Spleen (tissue), 7 donors: ENCODE data around the gene CCNL2.

ENCODE experiments used
- CTCF ChIP-seq, 11 experiments: fragments of 200-600 bp in 7 of 11; fragments of 450-650 bp in 4 of 11; sonication (generic) in 4 of 11; IDR thresholded peaks in 8 of 11; conservative IDR thresholded peaks in 3 of 11; 1 replicate in 7 of 11; 2 replicates in 4 of 11; pipeline versions ENCODE4 v1.4.0 to v1.8.0; 2016 to 2021; ENCODE audit warnings: antibody characterized with exemption in 11 of 11, inconsistent platforms in 4 of 11, mild to moderate bottlenecking in 1 of 11
- POLR2A ChIP-seq, 3 donors: fragments of 450-650 bp; IDR thresholded peaks; one replicate each; pipeline ENCODE4 v1.5.1; 2017; ENCODE audit warnings: antibody characterized with exemption in 3 of 3, mild to moderate bottlenecking in 1 of 3
- POLR2AphosphoS5 ChIP-seq, 3 donors: sonication (generic); formaldehyde crosslinking; IDR thresholded peaks; one replicate each; pipeline ENCODE4 v1.5.1; 2017; ENCODE audit warnings: antibody characterized with exemption in 3 of 3
- donor health status: DM: no; HTN: no; CAD: no; lungs with moderate emphysema.
- donor health status: DM: no; HTN: no; CAD: no.
- donor health status: DM: no; HTN: no; CAD: no.

GRCh38 chr1:1381294-1381693, 17.8 kb downstream of the CCNL2 start:
- no peak for TF ChIP-seq POLR2A (IDR thresholded peaks at IDR 0.05)
- no peak for TF ChIP-seq CTCF (IDR thresholded peaks at IDR 0.05 in 8 of 11, conservative IDR thresholded peaks at IDR 0.05 in 3 of 11)
- TF ChIP-seq POLR2AphosphoS5 (IDR thresholded peaks at IDR 0.05), result no peak
